ENCODE measurements around the gene IL31RA. TPM values are rescaled to one million over a fixed set of nuclear protein-coding genes. Genes with fewer than 3 reads are reported as not detected.

The IL31RA gene
- total and polyA plus RNA-seq, 2 experiments from 2014 or later: not detected

GRCh38 chr5:55965525-55965924 is 114.4 kb downstream of the IL31RA start (continued):
- TF ChIP-seq, protein P1, sequence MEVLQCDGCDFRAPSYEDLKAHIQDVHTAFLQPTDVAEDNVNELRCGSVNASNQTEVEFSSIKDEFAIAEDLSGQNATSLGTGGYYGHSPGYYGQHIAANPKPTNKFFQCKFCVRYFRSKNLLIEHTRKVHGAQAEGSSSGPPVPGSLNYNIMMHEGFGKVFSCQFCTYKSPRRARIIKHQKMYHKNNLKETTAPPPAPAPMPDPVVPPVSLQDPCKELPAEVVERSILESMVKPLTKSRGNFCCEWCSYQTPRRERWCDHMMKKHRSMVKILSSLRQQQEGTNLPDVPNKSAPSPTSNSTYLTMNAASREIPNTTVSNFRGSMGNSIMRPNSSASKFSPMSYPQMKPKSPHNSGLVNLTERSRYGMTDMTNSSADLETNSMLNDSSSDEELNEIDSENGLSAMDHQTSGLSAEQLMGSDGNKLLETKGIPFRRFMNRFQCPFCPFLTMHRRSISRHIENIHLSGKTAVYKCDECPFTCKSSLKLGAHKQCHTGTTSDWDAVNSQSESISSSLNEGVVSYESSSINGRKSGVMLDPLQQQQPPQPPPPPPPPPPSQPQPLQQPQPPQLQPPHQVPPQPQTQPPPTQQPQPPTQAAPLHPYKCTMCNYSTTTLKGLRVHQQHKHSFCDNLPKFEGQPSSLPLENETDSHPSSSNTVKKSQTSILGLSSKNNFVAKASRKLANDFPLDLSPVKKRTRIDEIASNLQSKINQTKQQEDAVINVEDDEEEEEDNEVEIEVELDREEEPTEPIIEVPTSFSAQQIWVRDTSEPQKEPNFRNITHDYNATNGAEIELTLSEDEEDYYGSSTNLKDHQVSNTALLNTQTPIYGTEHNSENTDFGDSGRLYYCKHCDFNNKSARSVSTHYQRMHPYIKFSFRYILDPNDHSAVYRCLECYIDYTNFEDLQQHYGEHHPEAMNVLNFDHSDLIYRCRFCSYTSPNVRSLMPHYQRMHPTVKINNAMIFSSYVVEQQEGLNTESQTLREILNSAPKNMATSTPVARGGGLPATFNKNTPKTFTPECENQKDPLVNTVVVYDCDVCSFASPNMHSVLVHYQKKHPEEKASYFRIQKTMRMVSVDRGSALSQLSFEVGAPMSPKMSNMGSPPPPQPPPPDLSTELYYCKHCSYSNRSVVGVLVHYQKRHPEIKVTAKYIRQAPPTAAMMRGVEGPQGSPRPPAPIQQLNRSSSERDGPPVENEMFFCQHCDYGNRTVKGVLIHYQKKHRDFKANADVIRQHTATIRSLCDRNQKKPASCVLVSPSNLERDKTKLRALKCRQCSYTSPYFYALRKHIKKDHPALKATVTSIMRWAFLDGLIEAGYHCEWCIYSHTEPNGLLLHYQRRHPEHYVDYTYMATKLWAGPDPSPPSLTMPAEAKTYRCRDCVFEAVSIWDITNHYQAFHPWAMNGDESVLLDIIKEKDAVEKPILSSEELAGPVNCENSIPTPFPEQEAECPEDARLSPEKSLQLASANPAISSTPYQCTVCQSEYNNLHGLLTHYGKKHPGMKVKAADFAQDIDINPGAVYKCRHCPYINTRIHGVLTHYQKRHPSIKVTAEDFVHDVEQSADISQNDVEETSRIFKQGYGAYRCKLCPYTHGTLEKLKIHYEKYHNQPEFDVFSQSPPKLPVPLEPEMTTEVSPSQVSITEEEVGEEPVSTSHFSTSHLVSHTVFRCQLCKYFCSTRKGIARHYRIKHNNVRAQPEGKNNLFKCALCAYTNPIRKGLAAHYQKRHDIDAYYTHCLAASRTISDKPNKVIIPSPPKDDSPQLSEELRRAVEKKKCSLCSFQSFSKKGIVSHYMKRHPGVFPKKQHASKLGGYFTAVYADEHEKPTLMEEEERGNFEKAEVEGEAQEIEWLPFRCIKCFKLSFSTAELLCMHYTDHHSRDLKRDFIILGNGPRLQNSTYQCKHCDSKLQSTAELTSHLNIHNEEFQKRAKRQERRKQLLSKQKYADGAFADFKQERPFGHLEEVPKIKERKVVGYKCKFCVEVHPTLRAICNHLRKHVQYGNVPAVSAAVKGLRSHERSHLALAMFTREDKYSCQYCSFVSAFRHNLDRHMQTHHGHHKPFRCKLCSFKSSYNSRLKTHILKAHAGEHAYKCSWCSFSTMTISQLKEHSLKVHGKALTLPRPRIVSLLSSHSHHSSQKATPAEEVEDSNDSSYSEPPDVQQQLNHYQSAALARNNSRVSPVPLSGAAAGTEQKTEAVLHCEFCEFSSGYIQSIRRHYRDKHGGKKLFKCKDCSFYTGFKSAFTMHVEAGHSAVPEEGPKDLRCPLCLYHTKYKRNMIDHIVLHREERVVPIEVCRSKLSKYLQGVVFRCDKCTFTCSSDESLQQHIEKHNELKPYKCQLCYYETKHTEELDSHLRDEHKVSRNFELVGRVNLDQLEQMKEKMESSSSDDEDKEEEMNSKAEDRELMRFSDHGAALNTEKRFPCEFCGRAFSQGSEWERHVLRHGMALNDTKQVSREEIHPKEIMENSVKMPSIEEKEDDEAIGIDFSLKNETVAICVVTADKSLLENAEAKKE (CRISPR knock-in tag; IDR thresholded peaks at IDR 0.05): no peak
- TF ChIP-seq ZNF331 (CRISPR knock-in tag; IDR thresholded peaks at IDR 0.05; ENCODE audit: low read depth) (no peak), EZH2phosphoT487 (IDR thresholded peaks at IDR 0.05; ENCODE audit: unreplicated experiment) (no peak), CREB1 (CRISPR knock-in tag; IDR thresholded peaks at IDR 0.05; ENCODE audit: low read depth) (no peak), ETS1 (IDR thresholded peaks at IDR 0.05) (no peak), NANOG (IDR thresholded peaks at IDR 0.05; ENCODE audit: borderline replicate concordance) (no peak), ZNF114 (CRISPR knock-in tag; IDR thresholded peaks at IDR 0.05) (no peak), POLR2AphosphoS5 (IDR thresholded peaks at IDR 0.05; ENCODE audit: low read depth) (no peak), EZH2 (IDR thresholded peaks at IDR 0.05; ENCODE audit: low read depth, unreplicated experiment) (no peak), STAT1 (IDR thresholded peaks at IDR 0.05; ENCODE audit: unreplicated experiment) (no peak)
- TF ChIP-seq, protein P2, sequence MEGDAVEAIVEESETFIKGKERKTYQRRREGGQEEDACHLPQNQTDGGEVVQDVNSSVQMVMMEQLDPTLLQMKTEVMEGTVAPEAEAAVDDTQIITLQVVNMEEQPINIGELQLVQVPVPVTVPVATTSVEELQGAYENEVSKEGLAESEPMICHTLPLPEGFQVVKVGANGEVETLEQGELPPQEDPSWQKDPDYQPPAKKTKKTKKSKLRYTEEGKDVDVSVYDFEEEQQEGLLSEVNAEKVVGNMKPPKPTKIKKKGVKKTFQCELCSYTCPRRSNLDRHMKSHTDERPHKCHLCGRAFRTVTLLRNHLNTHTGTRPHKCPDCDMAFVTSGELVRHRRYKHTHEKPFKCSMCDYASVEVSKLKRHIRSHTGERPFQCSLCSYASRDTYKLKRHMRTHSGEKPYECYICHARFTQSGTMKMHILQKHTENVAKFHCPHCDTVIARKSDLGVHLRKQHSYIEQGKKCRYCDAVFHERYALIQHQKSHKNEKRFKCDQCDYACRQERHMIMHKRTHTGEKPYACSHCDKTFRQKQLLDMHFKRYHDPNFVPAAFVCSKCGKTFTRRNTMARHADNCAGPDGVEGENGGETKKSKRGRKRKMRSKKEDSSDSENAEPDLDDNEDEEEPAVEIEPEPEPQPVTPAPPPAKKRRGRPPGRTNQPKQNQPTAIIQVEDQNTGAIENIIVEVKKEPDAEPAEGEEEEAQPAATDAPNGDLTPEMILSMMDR (conservative IDR thresholded peaks at IDR 0.05; ENCODE audit: low read depth in 2 of 2): no peak
